ENCODE data around the gene ZCCHC14.
"Not testable (repeated sequence)": the region's sequence is repeated elsewhere in the genome, so short reads cannot be mapped to it uniquely, and the experiment has no call there.

DNA sequence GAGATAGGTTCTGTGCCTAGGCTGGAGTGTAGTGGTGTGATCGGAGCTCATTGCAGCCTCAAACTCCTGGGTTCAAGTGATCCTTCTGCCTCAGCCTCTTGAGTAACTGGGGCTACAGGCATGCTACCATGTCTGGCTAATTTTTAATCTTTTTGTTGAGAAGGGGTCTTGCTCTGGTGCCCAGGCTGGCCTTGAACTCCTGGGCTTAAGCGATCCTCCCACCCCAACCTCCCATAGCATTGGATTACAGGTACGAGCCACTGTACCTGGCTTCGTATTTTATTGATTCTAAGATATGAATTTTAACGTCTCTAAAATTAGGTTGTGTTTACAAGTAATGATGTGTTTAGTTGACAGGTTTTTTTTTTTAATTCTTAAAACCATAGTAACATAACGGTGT lies 30.8 kb upstream of the ZCCHC14 start:
- TF ChIP-seq, protein P1, sequence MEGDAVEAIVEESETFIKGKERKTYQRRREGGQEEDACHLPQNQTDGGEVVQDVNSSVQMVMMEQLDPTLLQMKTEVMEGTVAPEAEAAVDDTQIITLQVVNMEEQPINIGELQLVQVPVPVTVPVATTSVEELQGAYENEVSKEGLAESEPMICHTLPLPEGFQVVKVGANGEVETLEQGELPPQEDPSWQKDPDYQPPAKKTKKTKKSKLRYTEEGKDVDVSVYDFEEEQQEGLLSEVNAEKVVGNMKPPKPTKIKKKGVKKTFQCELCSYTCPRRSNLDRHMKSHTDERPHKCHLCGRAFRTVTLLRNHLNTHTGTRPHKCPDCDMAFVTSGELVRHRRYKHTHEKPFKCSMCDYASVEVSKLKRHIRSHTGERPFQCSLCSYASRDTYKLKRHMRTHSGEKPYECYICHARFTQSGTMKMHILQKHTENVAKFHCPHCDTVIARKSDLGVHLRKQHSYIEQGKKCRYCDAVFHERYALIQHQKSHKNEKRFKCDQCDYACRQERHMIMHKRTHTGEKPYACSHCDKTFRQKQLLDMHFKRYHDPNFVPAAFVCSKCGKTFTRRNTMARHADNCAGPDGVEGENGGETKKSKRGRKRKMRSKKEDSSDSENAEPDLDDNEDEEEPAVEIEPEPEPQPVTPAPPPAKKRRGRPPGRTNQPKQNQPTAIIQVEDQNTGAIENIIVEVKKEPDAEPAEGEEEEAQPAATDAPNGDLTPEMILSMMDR (IDR thresholded peaks at IDR 0.05) = not testable (repeated sequence)
- TF ChIP-seq EP300 (IDR thresholded peaks at IDR 0.05; ENCODE audit: low read depth); POLR2A (IDR thresholded peaks at IDR 0.05): not testable (repeated sequence)

All from transverse colon (tissue), 3 donors.